HG03175 (cell line): ENCODE measurements around the gene ANGPT4.
"Not testable (repeated sequence)": the region's sequence is repeated elsewhere in the genome, so short reads cannot be mapped to it uniquely, and the experiment has no call there.

Source experiments
- ATAC-seq: cut with Tn5 transposase; IDR thresholded peaks from one replicate; pipeline ENCODE4 v1.9.1; 2021; ENCODE audit warnings: mild to moderate bottlenecking, moderate library complexity; ENCODE audit not compliant: unreplicated experiment

The ANGPT4 gene

DNA sequence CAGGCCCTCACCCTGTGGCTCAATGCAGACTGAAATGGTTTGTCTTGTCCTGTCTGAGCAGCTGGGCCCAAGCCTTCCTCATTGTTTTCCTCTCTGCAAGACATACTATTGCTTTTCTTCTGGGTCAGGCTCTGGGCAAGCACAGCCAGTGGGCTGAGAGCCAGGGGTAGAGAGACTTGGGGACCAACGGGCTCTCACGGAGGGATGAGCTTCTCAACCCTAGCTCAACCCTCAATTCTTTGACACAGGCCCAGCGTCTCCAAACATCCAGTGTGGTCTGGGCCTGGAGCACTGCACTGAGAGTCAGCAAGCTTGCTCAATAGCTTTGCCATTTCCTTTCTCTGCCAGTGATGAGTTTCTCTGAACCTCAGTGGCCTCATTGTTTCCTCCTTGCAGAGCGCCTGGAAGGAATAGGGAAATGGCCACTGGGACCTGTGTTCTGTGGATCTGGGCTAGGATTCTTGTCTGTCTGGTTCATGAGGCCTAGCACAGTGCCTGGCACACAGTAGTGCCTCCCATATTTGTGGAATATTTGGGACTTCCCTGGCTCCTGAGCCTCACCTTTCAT is 9.3 kb downstream of the ANGPT4 start:
- ATAC-seq, result no peak

DNA sequence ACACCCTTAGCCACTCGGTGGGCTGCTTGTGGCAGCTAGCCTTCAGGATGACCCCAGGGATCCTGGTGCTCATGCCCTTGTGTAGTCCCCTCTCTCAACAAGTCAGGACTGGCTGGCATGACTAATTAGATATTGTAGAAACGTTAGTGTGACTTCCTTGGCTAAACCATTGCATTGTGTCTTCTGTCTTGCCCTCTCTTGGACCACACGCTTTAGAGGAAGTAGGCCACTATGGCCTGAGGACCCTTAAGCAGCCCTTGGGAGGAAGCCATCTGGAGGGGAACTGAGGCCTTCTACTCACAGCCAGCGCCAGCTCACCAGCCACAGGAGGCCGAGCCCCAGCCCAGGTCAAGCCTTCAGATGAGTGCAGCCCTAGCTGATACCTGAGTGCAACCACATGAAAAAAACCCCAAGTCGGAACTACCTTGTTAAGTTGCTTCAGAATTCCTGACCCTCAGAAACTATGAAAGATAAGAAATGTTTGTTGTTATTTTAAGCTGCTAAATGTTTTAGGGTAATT is 10.1 kb downstream of the ANGPT4 start:
- no peak for ATAC-seq

DNA sequence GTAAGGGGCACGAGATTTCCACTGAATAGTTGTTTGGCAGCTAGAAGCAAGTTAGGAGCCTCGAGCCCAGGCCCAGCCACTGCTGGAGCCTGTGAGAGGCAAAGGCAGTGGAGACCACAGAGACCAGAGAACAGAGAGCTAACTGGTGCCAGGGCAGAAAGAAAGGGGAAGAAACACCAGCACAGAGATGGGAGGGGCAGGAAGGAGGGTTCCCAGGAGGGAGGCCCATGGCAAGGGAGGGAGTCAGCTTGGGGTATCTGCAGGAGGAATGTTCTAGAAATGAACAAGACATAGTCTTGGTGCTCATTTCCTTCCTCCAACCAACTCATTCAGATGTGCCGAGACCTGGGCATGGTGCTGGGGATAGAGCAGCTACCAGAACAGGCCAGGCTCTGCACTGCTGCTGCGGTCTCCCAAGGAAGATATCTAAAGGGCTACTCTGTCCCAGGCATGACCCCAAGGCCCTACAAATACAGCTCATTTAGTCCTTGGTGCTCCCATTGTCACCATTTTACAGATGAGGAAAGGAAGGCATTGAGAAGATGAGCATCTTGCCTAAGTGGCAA is 10.7 kb downstream of the ANGPT4 start:
- ATAC-seq, result no peak

DNA sequence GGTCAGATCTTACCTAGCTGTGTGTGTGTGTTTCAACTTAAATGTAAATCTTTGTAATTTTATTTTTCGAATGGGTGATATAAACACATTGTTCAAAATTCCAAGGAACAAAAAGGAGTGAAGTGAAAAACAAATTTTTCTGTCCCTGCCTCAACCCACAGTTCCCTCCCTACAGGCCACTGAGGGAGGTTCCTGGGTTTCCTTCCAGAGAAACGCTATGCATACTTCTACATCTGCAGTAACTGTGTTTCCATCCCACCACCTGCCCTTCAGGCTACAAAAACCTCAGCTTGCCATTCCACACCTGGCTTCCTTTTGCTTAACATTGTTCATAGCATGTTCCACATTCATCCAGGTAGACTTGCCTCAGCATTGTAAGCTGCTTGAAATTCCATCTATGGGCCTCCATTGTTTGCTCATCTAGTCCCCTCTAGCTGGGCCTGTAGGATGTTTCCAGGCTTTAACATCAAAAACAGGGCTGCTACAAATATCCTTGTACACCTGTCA is 12.0 kb downstream of the ANGPT4 start:
- ATAC-seq, result no peak

DNA sequence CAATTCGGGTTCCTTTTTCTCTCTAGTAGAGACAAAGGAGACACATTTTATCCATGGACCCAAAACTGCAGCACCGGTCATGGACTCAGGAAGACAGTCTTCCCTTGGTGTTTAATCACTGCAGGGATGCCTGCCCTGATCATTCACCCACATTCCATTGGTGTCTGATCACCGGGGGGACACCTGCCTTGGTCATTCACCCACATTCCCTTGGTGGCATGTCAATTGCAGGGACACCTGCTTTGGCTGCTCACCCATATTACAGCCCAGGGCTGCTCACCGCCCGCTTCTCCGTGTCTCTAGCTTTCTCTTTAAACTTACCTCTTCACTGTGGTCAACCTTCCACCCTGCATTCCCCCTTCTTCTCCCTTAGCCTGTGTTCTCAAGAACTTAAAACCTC is 18.7 kb downstream of the ANGPT4 start:
- not testable (repeated sequence) for ATAC-seq

DNA sequence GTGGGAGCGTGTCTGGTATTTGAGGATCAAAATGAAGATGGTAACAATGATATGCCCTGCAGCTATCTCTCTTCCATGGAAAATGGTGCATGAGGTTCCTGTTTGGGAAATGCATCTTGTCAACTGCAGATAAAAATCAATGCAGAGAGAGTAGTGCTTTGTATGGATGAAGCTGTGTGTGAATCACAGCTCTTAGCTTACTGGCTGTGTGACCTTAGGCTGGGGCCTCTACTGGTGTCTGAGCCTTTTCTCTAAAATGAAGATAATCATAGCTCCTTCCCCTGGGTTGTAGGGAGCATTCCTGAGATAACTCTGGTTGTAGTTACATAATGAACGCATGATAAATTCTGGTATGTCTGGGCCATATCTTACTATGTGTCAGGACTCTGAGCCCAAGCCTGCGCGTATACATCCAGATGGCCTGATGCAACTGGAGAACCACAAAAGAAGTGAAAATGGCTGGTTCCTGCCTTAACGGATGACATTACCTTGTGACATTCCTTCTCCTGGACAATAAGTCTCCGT is 19.6 kb downstream of the ANGPT4 start:
- no peak for ATAC-seq

DNA sequence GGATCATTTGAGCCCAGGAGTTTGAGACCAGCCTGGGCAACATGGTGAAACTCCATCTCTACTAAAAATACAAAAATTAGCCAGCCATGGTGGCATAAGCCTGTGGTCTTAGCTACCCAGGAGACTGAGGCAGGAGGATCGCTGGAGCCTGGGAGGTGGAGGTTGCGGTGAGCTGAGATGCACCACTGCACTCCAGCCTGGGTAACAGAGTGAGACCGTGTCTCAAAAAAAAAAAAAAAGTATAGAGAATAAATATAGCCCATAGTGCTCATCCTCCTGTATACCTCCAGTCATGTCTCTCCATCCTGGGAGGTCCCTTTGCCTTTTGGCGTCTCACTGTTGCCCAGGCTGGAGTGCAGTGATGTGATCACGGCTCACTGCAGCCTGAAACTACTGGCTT is 23.8 kb downstream of the ANGPT4 start:
- ATAC-seq, result not testable (repeated sequence)

DNA sequence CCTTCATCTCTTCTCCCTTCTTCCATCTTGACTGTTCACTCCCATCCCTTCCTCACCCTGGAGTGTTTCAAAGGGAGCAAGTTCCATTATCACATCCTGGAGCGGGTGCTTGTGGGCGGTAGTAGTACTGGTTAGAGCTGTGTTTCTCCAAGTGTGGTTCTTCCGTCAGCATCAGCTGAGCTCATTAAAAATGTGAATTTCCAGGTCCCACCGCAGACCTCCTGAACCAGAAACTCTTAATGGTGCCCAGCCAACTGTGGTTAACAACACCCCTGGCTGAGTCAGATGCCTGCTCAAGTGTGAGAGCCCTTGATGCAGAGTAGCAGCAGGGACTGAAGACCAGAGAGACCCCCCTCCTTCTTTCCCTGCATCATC is 24.4 kb downstream of the ANGPT4 start:
- ATAC-seq, result no peak

DNA sequence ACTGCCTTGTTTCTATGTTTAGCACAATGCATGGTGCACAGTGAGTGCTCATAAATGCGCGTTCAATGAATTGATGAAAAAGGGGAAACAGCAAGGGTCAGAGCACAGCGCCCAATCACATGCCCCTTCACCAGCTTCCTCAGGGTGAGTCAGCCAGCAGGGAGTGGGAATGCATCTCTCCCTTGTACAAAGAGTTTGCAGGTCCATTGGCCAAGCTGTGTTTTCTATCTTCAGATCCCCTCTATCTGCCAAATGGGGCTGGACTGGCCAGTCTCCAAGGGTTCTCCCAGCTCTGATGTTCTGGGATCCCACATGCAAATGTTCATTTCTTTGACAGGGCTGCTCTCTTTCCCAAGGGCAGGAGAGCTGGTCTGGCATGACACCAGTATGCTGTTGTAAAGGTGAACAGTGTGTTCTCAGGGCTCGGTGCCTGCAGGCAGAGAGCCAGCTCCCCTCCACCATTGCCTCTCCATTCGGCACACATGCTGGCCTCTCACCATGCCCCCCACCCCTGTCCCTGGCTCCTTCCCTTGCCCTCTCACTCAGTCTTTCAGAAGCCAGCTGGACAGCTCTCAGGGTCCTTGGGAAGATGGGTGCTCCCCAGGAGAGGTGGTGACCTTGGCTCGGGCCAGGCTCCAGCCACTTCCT is 25.0 kb downstream of the ANGPT4 start:
- no peak for ATAC-seq

DNA sequence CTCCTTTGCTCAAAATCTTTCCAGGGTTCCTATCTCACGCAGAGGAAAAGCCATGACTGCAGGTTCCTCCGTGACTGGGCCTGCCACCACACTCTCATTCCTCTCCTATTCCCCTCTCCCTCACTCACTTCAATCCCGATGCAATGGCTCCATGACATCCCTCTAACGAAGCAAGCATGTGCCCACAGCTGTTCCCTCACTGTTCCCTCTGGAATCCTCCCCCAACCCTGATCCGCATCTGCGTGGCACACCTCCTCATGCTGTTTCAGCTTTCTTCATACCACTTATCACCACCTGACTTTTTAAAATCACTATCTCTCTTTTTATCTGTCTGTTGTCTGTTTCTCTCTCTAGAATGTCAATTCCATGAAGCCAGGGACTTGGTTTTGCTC is 25.5 kb downstream of the ANGPT4 start:
- no peak for ATAC-seq

DNA sequence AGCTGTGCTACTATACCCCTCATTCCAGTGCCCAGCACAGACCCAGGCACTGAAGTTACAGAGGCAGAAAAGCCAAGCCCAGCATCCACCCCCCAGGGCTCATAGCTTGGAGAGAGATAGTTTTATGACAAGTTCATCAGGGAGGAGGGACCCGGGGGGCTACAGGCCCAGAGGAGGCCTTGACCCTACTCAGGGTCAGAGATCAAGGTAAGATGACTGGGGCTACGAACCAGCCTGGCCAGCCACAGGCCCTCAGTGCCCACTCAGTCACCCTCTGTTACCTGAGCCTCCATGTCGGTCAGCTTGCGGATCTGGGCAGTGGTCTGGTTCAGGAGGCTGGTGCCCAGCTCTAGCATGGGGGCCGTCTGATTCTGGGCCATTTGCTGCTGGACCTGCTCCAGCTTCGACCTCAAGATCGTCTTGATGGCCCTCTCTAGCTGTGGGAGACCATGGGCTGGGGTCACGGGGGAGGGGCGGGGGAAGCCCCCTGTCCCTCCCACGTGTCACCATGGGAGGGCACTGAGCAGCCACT is 26.1 kb downstream of the ANGPT4 start:
- no peak for ATAC-seq

DNA sequence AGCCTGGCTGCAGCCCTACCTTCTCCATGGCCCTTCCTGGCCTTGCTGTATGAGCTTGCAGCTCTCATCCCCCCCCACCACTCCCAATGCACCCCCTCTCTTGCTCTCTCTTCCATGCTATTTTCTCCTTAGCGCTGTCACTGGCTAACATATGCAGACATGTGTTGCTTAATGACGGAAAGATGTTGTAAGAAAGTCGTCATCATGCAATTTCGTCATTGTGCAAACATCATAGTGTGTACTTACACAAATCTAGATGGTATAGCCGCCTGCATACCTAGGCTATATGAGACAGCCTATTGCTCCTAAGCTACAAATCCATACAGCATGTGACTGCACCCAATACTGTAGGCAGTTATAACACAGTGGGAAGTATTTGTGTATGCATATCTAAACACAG is 27.0 kb downstream of the ANGPT4 start:
- no peak for ATAC-seq

DNA sequence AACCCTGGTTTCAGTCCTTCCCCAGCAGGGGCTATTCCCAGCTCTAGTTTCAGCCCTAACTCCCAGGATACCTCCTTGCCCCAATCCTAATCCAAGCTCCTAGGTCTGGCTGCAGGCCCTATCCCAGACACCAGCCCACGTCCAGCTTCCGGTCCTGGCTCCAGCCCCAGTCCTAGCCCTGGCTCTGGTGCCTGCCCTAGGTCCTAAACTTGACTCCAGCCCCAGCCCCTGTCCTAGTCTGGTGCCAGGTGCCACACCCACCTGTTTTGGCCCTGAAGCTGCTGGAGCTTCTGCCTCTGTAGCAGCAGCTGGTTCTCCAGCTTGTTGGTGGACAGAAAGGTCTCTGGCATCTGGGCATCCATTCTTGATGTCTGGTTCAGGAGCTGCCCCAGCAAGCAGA is 28.1 kb downstream of the ANGPT4 start:
- ATAC-seq, result no peak

DNA sequence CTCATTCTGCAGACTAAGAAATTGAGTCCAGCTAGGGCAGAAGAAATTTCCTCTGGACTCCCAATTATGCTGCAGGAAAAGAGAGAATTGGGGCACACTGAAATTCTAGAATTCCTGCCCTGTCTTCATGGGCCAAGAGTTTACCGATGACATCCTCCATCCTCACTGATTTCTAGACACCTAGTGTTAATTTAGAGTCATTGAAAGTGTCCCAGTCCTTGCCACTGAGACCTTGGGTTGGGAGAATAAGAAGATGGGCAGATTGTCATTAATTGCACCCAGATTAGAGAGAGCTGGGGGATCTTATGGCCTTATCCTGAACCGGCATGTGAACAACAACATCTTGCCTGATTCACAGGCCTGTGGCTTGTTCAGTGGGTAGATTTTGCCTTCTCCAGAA is 29.0 kb downstream of the ANGPT4 start:
- no peak for ATAC-seq

DNA sequence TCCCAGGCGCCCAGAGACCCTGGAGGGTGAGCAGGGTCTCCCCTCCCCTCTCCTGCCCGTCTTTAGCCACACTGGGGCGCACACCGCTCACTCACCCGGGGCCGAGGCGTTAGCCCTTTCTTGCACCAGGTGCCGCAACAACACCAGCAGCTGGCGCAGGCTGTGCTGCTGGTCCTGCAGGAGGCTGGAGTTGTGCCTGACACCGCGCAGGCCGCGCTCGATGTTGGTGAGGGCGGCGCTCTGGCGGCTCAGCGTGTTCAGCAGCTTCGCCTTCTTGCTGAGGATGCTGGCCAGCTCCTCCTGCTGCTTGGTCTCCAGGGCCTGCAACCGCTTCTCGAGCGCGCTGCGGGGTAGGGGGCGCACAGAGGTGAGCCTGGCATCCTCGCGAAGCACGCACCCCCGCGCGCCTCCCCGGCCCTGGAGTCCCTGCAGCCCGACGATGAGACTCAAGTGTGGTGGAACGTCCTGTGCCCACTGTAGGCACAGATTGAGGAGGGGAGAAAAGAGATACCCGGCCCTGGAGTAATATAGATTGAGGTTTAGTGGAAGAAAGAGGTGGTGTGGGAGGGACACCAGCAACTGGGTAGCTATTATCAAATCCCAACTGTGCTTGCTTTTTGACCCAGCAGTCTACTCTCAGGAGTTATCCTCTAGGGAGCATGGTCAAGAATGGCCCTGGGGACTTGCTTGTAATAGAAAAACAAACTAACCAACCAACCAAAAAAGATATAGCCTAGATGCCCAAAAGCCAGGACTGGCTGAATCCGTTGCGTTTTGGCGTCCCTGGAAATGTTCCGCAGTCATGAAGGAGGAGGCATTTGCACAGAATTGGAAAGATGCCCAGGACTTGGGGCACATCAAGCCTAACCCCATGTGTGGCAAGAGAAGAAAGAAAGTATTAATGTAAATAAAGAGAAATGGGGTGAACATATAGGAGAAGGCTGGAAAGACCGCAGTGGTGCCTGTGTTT is 30.9 kb downstream of the ANGPT4 start:
- no peak for ATAC-seq

DNA sequence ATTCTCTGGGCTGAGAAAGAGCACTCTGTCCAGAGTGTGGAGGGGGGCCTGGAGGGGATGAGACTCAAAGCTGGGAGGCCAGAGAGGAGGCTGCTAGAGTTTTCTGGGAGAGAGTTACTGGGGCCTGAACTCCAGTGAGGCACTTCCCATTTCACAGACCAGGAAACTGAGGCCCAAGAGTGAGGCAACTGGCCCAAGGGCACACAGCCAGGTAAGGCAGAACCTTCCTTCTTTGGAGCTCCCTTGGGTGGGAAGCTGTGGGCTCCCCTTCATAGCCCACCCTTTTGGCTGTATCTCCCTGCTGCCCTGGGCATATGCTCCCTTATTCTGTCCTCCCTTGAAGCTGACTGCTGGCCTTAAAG is 34.4 kb downstream of the ANGPT4 start:
- no peak for ATAC-seq

DNA sequence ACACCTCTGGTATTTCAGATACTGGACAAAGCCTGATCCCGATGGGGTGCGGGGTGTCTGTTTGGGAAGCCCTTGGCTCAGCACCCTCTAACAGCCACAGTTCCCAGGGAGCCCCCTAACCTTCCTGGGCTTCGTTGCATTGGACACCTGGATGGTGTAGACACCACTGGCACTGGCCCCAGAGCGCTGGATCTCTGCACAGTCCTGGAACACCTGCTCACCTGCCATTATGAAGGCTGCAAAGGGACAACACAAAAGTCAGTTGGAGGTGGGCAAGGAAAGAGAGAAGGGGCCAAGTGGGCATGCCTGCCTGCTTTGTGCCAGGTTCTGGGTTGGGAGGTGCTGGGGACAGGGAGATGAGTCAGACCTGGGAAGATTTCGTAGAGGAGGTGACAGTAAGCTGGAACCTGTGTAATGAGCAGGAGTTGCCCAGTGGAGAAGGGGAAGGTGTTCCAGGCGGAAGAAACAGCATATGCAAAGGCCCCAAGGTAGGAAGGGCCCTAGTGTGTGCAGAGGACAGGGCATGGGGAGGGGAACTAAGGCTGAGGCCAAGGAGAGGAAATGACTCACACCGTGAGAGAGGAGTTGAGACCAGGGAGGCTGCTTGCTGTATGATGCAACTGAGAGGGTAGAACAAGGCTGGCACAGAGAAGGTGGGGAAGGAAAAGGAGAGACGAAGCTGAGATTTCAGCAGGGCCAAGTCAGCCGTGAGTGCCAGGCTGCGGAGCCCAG is 34.9 kb downstream of the ANGPT4 start:
- no peak for ATAC-seq

DNA sequence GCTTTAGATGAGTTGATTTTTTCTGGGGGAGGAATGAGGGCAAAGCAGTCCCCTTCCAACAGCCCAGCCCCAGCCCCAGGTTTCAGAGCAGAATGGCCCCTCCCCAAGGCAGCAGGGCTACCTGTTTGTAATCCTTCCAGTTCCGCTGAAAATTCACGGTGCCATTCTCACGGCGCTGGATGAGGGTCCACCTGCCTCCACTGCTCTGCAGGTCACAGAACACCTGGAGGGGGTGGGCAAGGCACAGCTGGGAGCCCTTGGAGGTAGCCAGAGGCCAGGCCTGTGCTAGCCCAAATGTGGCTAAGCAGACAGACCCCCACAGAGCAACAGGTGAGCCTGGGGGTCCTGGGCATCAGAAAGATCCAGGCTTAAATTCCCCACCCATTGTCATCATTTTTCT is 36.5 kb downstream of the ANGPT4 start:
- ATAC-seq, result no peak

DNA sequence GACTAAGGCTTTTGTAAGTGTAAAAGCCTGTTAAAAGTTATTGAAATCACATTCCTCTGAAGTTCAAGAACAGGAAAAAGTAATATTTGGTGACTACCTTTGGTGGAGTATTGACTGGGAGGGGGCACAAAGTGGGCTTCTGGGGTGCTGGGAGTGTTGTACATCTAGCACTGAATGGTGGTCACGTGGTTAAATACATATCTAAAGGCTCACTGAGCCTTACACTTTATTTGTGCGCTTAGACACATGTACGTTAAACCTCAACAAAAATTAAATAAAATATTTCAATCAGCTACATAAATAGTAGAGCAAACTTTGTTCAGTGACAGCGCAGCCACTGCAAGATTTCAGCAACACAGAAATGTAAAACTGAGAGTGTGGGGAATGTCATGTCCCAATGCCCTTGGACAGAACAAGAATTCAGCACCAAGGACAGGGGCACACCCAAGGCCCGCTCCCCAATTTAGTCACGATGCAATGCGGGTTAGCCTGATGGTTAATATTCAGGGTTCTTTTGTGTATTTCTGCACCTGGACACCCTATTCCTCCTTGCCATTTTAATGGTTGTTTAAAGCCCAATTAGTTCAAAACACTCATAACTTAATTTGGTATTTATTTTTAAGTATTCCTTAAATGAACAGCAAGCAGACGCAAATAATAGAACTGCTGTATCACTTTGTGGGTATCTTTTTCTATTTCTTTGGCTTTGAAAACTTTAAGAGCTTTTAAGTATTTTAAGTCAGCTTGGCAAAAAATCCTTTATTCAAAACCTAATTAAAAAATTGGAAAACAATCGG is 37.4 kb downstream of the ANGPT4 start:
- no peak for ATAC-seq
